ENCODE data around the gene NRXN2. TPM values are rescaled to one million over a fixed set of nuclear protein-coding genes. Genes with fewer than 3 reads are reported as not detected.
A peak's percentile ranks its signal among the peaks of the same experiment; 100 is the strongest.

Gene NRXN2
- total and polyA plus RNA-seq, 2 of the 13 experiments (the other 11 are each of a cell fraction or from before 2014, with no cell fraction given): not detected

- H3K9ac ChIP-seq (ENCODE audit: insufficient read depth, low read depth, low read length): no peak overlapping the region
- DNase-seq (ENCODE audit: low spot score) (no peak), FAIRE-seq (no peak), ATAC-seq (no peak)
- WGBS (ENCODE audit: low lambda C conversion rate): 85% methylated on average over 13 of the region's 13 CpGs
- no peaks in the 10 kb centered on the region for H3K27me3 ChIP-seq (ENCODE audit: control insufficient read depth in 1 of 2, insufficient read depth in 2 of 2, low read length in 2 of 2)
- H3K4me2 ChIP-seq (ENCODE audit: low read depth, low read length): no peak overlapping the region
- no TSS peak for BruUV-seq (replicated peaks)
- ChIA-PET CTCF (ENCODE audit: low intra/inter-chr PET ratio, low total read pairs) (no interaction called here), POLR2A (interaction anchor here (0.7 to 3.8 kb wide), 3 partner anchors 10 to 59 kb away, joined by 3 to 23 read pairs (median 4); partner anchors contain the start of gene SF1)
- no peak overlapping the region for H3K27ac ChIP-seq (ENCODE audit: extremely low read length, insufficient read depth, low read length)
- no peaks in the 10 kb centered on the region for H3K9me3 ChIP-seq (ENCODE audit: low read length)
- intact Hi-C loops (cut with micrococcal nuclease; ENCODE audit: unreplicated experiment) (no loop called here), in situ Hi-C loops (cut with HindIII; ENCODE audit: extremely low pct_ligation_motif_present, low pct_unique_long_range_greater_than_20kb) (no loop called here)
- H3K4me1 ChIP-seq (ENCODE audit: insufficient read depth, low read length): peaks cover 27% of the 10 kb centered on the region
- H3K36me3 ChIP-seq (replicated peaks in 1 of 2; ENCODE audit: control insufficient read depth in 1 of 2, insufficient read depth in 2 of 2, low read length in 2 of 2): peaks cover 28 to 45% of the 10 kb centered on the region in 2 experiments
- H2AFZ ChIP-seq (ENCODE audit: low read length): no peak overlapping the region
- peaks cover 4% of the 10 kb centered on the region for H3K79me2 ChIP-seq (ENCODE audit: insufficient read depth, low read length)
- peaks cover 49% of the 10 kb centered on the region for H4K20me1 ChIP-seq (ENCODE audit: insufficient read depth, low read length)
- H3K4me3 ChIP-seq (replicated peaks in 1 of 3; ENCODE audit: insufficient read depth in 1 of 3, low read depth in 2 of 3, low read length in 3 of 3): no peak overlapping the region
- TF ChIP-seq BORCS8-MEF2B (CRISPR knock-in tag; IDR thresholded peaks at IDR 0.05): peak; percentile 2; the same call in 1 of the 2 replicates
- no peak for TF ChIP-seq E2F5 (CRISPR knock-in tag; conservative IDR thresholded peaks at IDR 0.05)
- no peak for TF ChIP-seq GABPA (IDR thresholded peaks at IDR 0.05; ENCODE audit: low read depth, low read length)
- TF ChIP-seq GABPA (CRISPR knock-in tag; IDR thresholded peaks at IDR 0.05; ENCODE audit: low read depth): no peak
- 0 out of 2 replicates have a peak, but pooled peaks have one; percentile 22 for TF ChIP-seq ZFY (CRISPR knock-in tag; IDR thresholded peaks at IDR 0.05)
- peak; percentile 22 for TF ChIP-seq RBM22 (optimal IDR thresholded peaks at IDR 0.05; ENCODE audit: low read length)
- peak; percentile 55; the same call in 1 of the 2 replicates for TF ChIP-seq AKAP8 (CRISPR knock-in tag; IDR thresholded peaks at IDR 0.05)
- 0 out of 2 replicates have a peak, but pooled peaks have one; percentile 18 for TF ChIP-seq ZFP91 (CRISPR knock-in tag; IDR thresholded peaks at IDR 0.05; ENCODE audit: borderline replicate concordance)
- TF ChIP-seq POLR2AphosphoS2 (IDR thresholded peaks at IDR 0.05; ENCODE audit: low read depth, low read length): peak; percentile 75; the same call in 1 of the 2 replicates
- TF ChIP-seq ZBTB33 (CRISPR knock-in tag; IDR thresholded peaks at IDR 0.05): peak; percentile 57; the same call in 1 of the 2 replicates
- peak; percentile 21 for TF ChIP-seq POLR2AphosphoS5 (IDR thresholded peaks at IDR 0.05; ENCODE audit: low read depth, low read length)
- peak; percentile 30 for TF ChIP-seq POLR2G (IDR thresholded peaks at IDR 0.05; ENCODE audit: low read depth, low read length)
- TF ChIP-seq TFE3 (CRISPR knock-in tag; IDR thresholded peaks at IDR 0.05): no peak
- TF ChIP-seq ZFP37 (CRISPR knock-in tag; IDR thresholded peaks at IDR 0.05; ENCODE audit: borderline replicate concordance): no peak
- TF ChIP-seq CCAR2 (optimal IDR thresholded peaks at IDR 0.05; ENCODE audit: low read depth, low read length): peak; percentile 11
- peak in 1 of 2 experiments; percentile 50; a peak in 2 of 4 replicates for TF ChIP-seq POLR2A (IDR thresholded peaks at IDR 0.05; ENCODE audit: insufficient read depth in 1 of 2, low read depth in 2 of 2, low read length in 2 of 2)
These were observed 39.9 kb upstream of the NRXN2 start for GRCh38 chr11:64762674-64763525.
